PFSK-1 (cell line): Measurements from ENCODE around the gene EGF.

Experiments used
- FOXP2 ChIP-seq: optimal IDR thresholded peaks from 2 replicates; pipeline ENCODE3; 2011; ENCODE audit warnings: borderline replicate concordance, control low read depth, inconsistent platforms; ENCODE audit not compliant: insufficient read depth; ENCODE audit errors: extremely low read length, extremely low read depth
- POLR2AphosphoS5 ChIP-seq: IDR thresholded peaks from 2 replicates; pipeline ENCODE4 v1.6.1; 2012; ENCODE audit warnings: low read depth, mild to moderate bottlenecking, control low read depth, low read length, moderate library complexity
- REST ChIP-seq, 2 experiments: IDR thresholded peaks; 2 replicates each; pipeline versions ENCODE4 v1.6.1 to v1.8.0; 2011 to 2012; ENCODE audit warnings: low read depth in 2 of 2, low read length in 2 of 2, control low read depth in 1 of 2, inconsistent platforms in 1 of 2, mild to moderate bottlenecking in 1 of 2, moderate library complexity in 1 of 2; ENCODE audit not compliant: insufficient read depth in 1 of 2
- SIN3A ChIP-seq: IDR thresholded peaks from 2 replicates; pipeline ENCODE4 v1.6.1; 2012; ENCODE audit warnings: mild to moderate bottlenecking, low read length, moderate library complexity, borderline replicate concordance; ENCODE audit not compliant: insufficient read depth

- TF ChIP-seq SIN3A: no peak
- TF ChIP-seq REST (IDR thresholded peaks at IDR 0.05; ENCODE audit: insufficient read depth in 1 of 2, low read depth in 2 of 2, low read length in 2 of 2): no peak
- no peak for TF ChIP-seq POLR2AphosphoS5
- TF ChIP-seq FOXP2: no peak
Observed at GRCh38 chr4:109996526-109996925, 83.8 kb downstream of the EGF start.
